GM12878 (cell line): Measurements from ENCODE around the gene HSPB1. TPM values are rescaled to one million over a fixed set of nuclear protein-coding genes. Genes with fewer than 3 reads are reported as not detected.

ENCODE experiments used
- ATAC-seq: fragments of 200-7000 bp; cut with Tn5 transposase; 3 replicates; pipeline ENCODE4 v1.9.1; 2020; ENCODE audit warnings: mild to moderate bottlenecking, moderate library complexity
- BruUV-seq: library from RNA; stranded (reverse); fragments of 400-500 nt; replicated peaks from 2 replicates; lab custom pipeline; 2021; lab: Mats Ljungman, UMichigan
- CTCF ChIA-PET: fragments of 300-600 bp; sonication (Branson Sonifier 250); formaldehyde crosslinking; extraction: SDS; loops from one replicate; lab custom pipeline; 2021; ENCODE audit warnings: inconsistent platforms; lab: Yijun Ruan, JAX
- POLR2A ChIA-PET: fragments of 350-600 bp; formaldehyde crosslinking; extraction: SDS; loops from one replicate; lab custom pipeline; 2021; ENCODE audit warnings: inconsistent platforms; lab: Charles Lee
- RAD21 ChIA-PET: fragments of 300-600 bp; sonication (Branson Sonifier 250); formaldehyde crosslinking; loops from one replicate; lab custom pipeline; 2023; ENCODE audit warnings: antibody characterized with exemption; ENCODE audit not compliant: unreplicated experiment; lab: Charles Lee
- SMC1A ChIA-PET: fragments of 300-600 bp; sonication (Branson Sonifier 250); formaldehyde crosslinking; loops from one replicate; lab custom pipeline; 2023; ENCODE audit not compliant: unreplicated experiment, uncharacterized antibody; lab: Charles Lee
- DNase-seq: peaks from one replicate; pipeline ENCODE4 v3.0.0-alpha.2; 2011; ENCODE audit warnings: low read depth, low spot score
- FAIRE-seq: peaks from 3 replicates; lab custom pipeline; 2011; peaks lifted over from hg19 to GRCh38; lab: Jason Lieb, UNC
- H2AFZ ChIP-seq: 2 replicates; pipeline ENCODE4 v1.6.0; 2011; ENCODE audit warnings: low read depth, low read length, control low read depth; ENCODE audit not compliant: control insufficient read depth
- H3K27ac ChIP-seq: 2 replicates; pipeline ENCODE4 v1.5.1; 2011; ENCODE audit warnings: control low read depth; ENCODE audit not compliant: control insufficient read depth, insufficient read depth
- H3K27me3 ChIP-seq, 2 experiments: replicated peaks in 1 of 2; 2 replicates each; pipeline versions ENCODE4 v1.6.0 to v1.6.1; 2011; ENCODE audit warnings: low read length in 1 of 2; ENCODE audit not compliant: control insufficient read depth in 2 of 2, insufficient read depth in 2 of 2
- H3K36me3 ChIP-seq, 2 experiments: 2 replicates each; pipeline ENCODE4 v1.5.1; 2011; ENCODE audit warnings: low read length in 1 of 2; ENCODE audit not compliant: control insufficient read depth in 2 of 2, insufficient read depth in 2 of 2
- H3K4me1 ChIP-seq: 2 replicates; pipeline ENCODE4 v1.6.1; 2011; ENCODE audit warnings: mild to moderate bottlenecking, low read length, moderate library complexity, mixed read lengths; ENCODE audit not compliant: control insufficient read depth, insufficient read depth
- H3K4me2 ChIP-seq: 2 replicates; pipeline ENCODE4 v1.6.0; 2011; ENCODE audit warnings: control low read depth; ENCODE audit not compliant: control insufficient read depth, insufficient read depth
- H3K4me3 ChIP-seq: fragments of 200-600 bp; sonication (generic); 2 replicates; pipeline ENCODE4 v1.5.1; 2016
- H3K79me2 ChIP-seq: 2 replicates; pipeline ENCODE4 v1.6.0; 2011; ENCODE audit warnings: low read length; ENCODE audit not compliant: control insufficient read depth, insufficient read depth
- H3K9ac ChIP-seq: 2 replicates; pipeline ENCODE4 v1.8.0; 2011; ENCODE audit warnings: low read length, control low read depth, mixed read lengths; ENCODE audit not compliant: control insufficient read depth, insufficient read depth
- H3K9me3 ChIP-seq: replicated peaks from 3 replicates; pipeline ENCODE4 v1.5.1; 2011; ENCODE audit warnings: mild to moderate bottlenecking, low read length; ENCODE audit not compliant: control insufficient read depth, insufficient read depth
- H4K20me1 ChIP-seq: 2 replicates; pipeline ENCODE4 v1.6.0; 2011; ENCODE audit not compliant: control insufficient read depth, insufficient read depth
- IKZF1 ChIP-seq: fragments of 450-650 bp; conservative IDR thresholded peaks from 2 replicates; pipeline ENCODE4 v1.6.1; 2017; ENCODE audit warnings: antibody characterized with exemption, mild to moderate bottlenecking
- PAX5 ChIP-seq: IDR thresholded peaks from 2 replicates; pipeline ENCODE4 v1.6.1; 2011; ENCODE audit warnings: low read depth, low read length, borderline replicate concordance
- PML ChIP-seq: IDR thresholded peaks from 2 replicates; pipeline ENCODE4 v1.6.1; 2012; ENCODE audit warnings: low read length, inconsistent platforms
- RB1 ChIP-seq: fragments of 450-650 bp; formaldehyde crosslinking; IDR thresholded peaks from 2 replicates; pipeline ENCODE4 v1.6.1; 2017; ENCODE audit warnings: mild to moderate bottlenecking, borderline replicate concordance
- RUNX3 ChIP-seq: IDR thresholded peaks from 2 replicates; pipeline ENCODE4 v1.6.1; 2012; ENCODE audit warnings: low read length, inconsistent platforms
- SRF ChIP-seq, 2 experiments: IDR thresholded peaks; 2 replicates each; pipeline ENCODE4 v1.6.1; 2011; ENCODE audit warnings: low read depth in 2 of 2, low read length in 2 of 2, mild to moderate bottlenecking in 1 of 2, moderate library complexity in 1 of 2
- ZNF24 ChIP-seq: fragments of 450-650 bp; IDR thresholded peaks from 2 replicates; pipeline ENCODE4 v1.6.1; 2017; ENCODE audit warnings: antibody characterized with exemption, mild to moderate bottlenecking
- WGBS: methylation state at CpG from one replicate; pipeline ENCODE4 v1.1.6; 2016; ENCODE audit warnings: low lambda C conversion rate; ENCODE audit not compliant: insufficient replicate concordance, insufficient coverage; ENCODE audit errors: missing lambda C conversion rate; 5-methylcytosine and 5-hydroxymethylcytosine counted together
- in situ Hi-C: fragments of 300-500 bp; cut with MboI; formaldehyde crosslinking; loops from 9 replicates; pipeline ENCODE4 v1.14.3; 2018; ENCODE audit warnings: mixed read lengths
- intact Hi-C: fragments of 100-400 bp; cut with micrococcal nuclease; formaldehyde crosslinking; loops from one replicate; pipeline ENCODE4 v1.14.2; 2022; ENCODE audit not compliant: unreplicated experiment
- polyA plus RNA-seq, 11 experiments: library from polyadenylated mRNA; depleted of rRNA in 4 of 11; unstranded in 6 of 11; stranded (reverse) in 5 of 11; fragments of >200 nt; fragmentation: Nextera tagmentation in 4 of 11; fragmentation: Illumina TruSeq in 1 of 11; extraction: Ambion mirVana in 4 of 11; extraction: Trizol in 1 of 11; gene quantifications; 1 replicate in 1 of 11; 2 replicates in 10 of 11; pipeline versions ENCODE4 v1.2.1 to v1.2.3, GENCODE V29; 2011 to 2016; ENCODE audit warnings: inconsistent platforms in 2 of 11, missing spikeins in 2 of 11, low read depth in 1 of 11
- total RNA-seq, 4 experiments: library from RNA; depleted of rRNA in 3 of 4; stranded (reverse); fragments of >200 nt in 3 of 4; fragmentation: Illumina TruSeq in 1 of 4; extraction: Trizol in 1 of 4; gene quantifications; 2 replicates each; pipeline versions ENCODE4 v1.2.1 to v1.2.3, GENCODE V29; 2013 to 2021
- TF ChIP-seq, protein P1 (sequence below): IDR thresholded peaks from 2 replicates; pipeline ENCODE4 v1.6.1; 2011; ENCODE audit warnings: borderline replicate concordance, low read depth, mild to moderate bottlenecking, moderate library complexity, mixed read lengths, low read length; ENCODE audit not compliant: insufficient read depth; ENCODE audit errors: extremely low read length

The HSPB1 gene
- total and polyA plus RNA-seq, 10 of the 15 experiments (the other 5 are each of a cell fraction or from before 2014, with no cell fraction given): 13.7 to 297 (median 62.0) TPM

DNA sequence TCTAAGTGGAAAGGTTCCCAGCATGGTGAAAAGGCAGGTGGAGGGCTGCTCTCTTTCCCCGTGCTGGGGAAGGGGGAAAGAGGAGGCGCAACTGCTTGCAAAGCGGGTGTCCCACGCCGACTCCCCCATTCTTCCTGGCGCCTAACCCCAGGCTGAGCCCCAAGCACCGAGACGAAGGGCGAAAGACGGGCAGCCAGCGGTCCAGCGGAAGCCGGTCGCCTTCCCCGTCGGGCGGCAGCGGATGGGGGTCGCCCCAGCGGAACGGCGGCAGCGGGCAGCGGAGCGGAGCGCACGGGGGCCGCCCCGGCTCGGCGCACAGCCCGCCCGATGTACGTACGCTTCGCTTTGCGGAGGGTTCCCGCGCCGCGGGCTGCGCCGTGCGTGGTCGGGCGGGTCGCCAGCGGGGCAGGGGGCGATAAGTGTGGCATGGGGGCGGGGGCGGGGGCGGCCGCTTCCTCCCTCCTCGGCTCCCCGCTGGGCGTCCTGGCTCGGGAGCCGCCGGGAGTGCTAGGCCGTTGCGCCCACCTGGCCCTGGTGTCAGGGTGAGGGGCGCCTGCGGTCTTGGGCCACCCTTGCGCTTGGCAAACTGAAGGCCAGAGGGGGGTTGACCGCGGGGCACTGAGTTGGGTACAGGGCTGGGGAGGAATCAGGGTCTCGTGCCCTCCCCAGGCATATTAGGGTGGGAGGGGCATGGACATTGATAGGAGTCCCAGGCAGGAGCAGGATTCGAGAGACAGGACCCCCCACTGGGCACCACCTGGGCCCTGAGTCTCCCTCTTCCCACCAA lies 35.2 kb upstream of the HSPB1 start:
- H3K79me2 ChIP-seq: no peaks in the 10 kb centered on the region
- no peaks in the 10 kb centered on the region for H3K27me3 ChIP-seq
- peak overlapping the region; percentile 81 for H2AFZ ChIP-seq
- BruUV-seq: no TSS peak
- DNase-seq: no peak
- FAIRE-seq: no peak
- H3K4me1 ChIP-seq: peaks cover 8% of the 10 kb centered on the region
- no peak overlapping the region for H3K27ac ChIP-seq
- H3K9ac ChIP-seq: no peak overlapping the region
- TF ChIP-seq PAX5 (peak; percentile 89; the same call in 1 of the 2 replicates), ZNF24 (no peak), PML (no peak), SRF (IDR thresholded peaks at IDR 0.05; ENCODE audit: low read depth in 2 of 2, low read length in 2 of 2) (no peak), RUNX3 (no peak), RB1 (no peak), IKZF1 (0 out of 2 replicates have a peak, but pooled peaks have one; percentile 22)
- TF ChIP-seq, protein P1, sequence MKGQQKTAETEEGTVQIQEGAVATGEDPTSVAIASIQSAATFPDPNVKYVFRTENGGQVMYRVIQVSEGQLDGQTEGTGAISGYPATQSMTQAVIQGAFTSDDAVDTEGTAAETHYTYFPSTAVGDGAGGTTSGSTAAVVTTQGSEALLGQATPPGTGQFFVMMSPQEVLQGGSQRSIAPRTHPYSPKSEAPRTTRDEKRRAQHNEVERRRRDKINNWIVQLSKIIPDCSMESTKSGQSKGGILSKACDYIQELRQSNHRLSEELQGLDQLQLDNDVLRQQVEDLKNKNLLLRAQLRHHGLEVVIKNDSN: no peak
- TF ChIP-seq, all 136 proteins: peak for 2
- Histone ChIP-seq H3K4me3 (peak overlapping the region; percentile 68), H4K20me1 (no peaks in the 10 kb centered on the region), H3K4me2 (peak overlapping the region; percentile 91), H3K36me3 (no peaks in the 10 kb centered on the region), H3K9me3 (no peaks in the 10 kb centered on the region)
- in situ Hi-C loops: no loop called here
- ATAC-seq: peak; percentile 54
- ChIA-PET RAD21 (no interaction called here), CTCF (no interaction called here), POLR2A (no interaction called here), SMC1A (no interaction called here)
- 6% methylated on average over 35 of the region's 68 CpGs for WGBS
- intact Hi-C loops: no loop called here
